Muscle of leg (tissue), 11 donors: ENCODE data around the gene SH2D5. TPM values are rescaled to one million over a fixed set of nuclear protein-coding genes. Genes with fewer than 3 reads are reported as not detected.
"Not testable (repeated sequence)": the region's sequence is repeated elsewhere in the genome, so short reads cannot be mapped to it uniquely, and the experiment has no call there.

Experiments
- DNase-seq: peaks from one replicate; pipeline ENCODE4 v3.0.0; 2013
- H3K27ac ChIP-seq: one replicate; pipeline ENCODE4 v1.5.1; 2013; ENCODE audit warnings: mild to moderate bottlenecking, low read length, control low read depth
- H3K27me3 ChIP-seq: one replicate; pipeline ENCODE4 v1.6.1; 2013; ENCODE audit warnings: low read length; ENCODE audit not compliant: control insufficient read depth, insufficient read depth
- H3K36me3 ChIP-seq: one replicate; pipeline ENCODE4 v1.6.1; 2013; ENCODE audit warnings: low read length; ENCODE audit not compliant: control insufficient read depth, insufficient read depth
- H3K4me1 ChIP-seq: one replicate; pipeline ENCODE4 v1.6.1; 2013; ENCODE audit warnings: low read length; ENCODE audit not compliant: control insufficient read depth, insufficient read depth
- H3K4me3 ChIP-seq: one replicate; pipeline ENCODE4 v1.5.1; 2013; ENCODE audit warnings: low read length, control low read depth
- H3K9me3 ChIP-seq: replicated peaks from 2 replicates; pipeline ENCODE4 v1.6.1; 2013; ENCODE audit warnings: low read depth, low read length; ENCODE audit not compliant: control insufficient read depth
- WGBS: methylation state at CpG from one replicate; pipeline ENCODE4 v1.1.5; 2013; ENCODE audit warnings: missing lambda C conversion rate; ENCODE audit not compliant: insufficient coverage; 5-methylcytosine and 5-hydroxymethylcytosine counted together
- polyA plus RNA-seq, 8 donors: library from polyadenylated mRNA; unstranded; fragments of 120-200 nt; gene quantifications; one replicate each; pipeline versions ENCODE4 v1.2.1 to v1.2.3, GENCODE V29; 2013; ENCODE audit warnings: inconsistent platforms in 1 of 8, low replicate concordance in 1 of 8; ENCODE audit not compliant: insufficient read length in 8 of 8, insufficient read depth in 1 of 8
- total RNA-seq: library from RNA; stranded (reverse); fragments of 120-200 nt; gene quantifications from one replicate; pipeline ENCODE4 v1.2.4, GENCODE V29; 2013

SH2D5 gene
- total and polyA plus RNA-seq, 9 donors: 0.13 to 0.54 (median 0.27) TPM

- Histone ChIP-seq H3K4me3 (no peak overlapping the region), H3K27ac (no peak overlapping the region), H3K36me3 (no peaks in the 10 kb centered on the region), H3K4me1 (peaks cover 19% of the 10 kb centered on the region), H3K9me3 (no peaks in the 10 kb centered on the region), H3K27me3 (no peaks in the 10 kb centered on the region)
- 90% methylated on average over 8 of the region's 9 CpGs for WGBS
- no peak for DNase-seq
Measured at GRCh38 chr1:20681999-20682398, 50.5 kb downstream of the SH2D5 start.

- Histone ChIP-seq H3K27me3 (no peaks in the 10 kb centered on the region), H3K27ac (no peak overlapping the region), H3K36me3 (no peaks in the 10 kb centered on the region), H3K4me1 (peaks cover 10% of the 10 kb centered on the region), H3K9me3 (no peaks in the 10 kb centered on the region), H3K4me3 (no peak overlapping the region)
- no peak for DNase-seq
- WGBS: 71% methylated on average over 1 of the region's 5 CpGs
Measured at GRCh38 chr1:20680269-20680668, 52.2 kb downstream of the SH2D5 start.

DNA sequence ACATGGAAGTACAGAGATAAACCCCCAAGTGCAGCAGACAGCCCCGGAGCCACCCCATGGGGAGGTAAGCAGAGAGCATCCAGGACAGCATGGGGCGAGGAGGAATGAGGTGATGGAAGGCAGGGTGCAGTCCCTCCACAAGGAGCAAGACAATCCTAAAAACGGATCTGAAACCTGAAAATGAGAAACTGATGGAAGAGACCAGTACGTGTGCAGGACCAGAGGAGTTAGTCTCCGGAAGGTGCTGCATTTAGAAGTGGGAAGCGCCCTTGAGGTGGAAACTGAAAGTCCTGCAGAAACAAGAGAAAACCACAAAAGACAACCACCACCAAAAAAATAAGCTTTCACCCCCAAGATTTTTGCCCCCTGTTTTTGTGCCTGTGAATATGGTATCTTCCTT is 53.9 kb downstream of the SH2D5 start:
- no peaks in the 10 kb centered on the region for H3K27me3 ChIP-seq
- no peaks in the 10 kb centered on the region for H3K9me3 ChIP-seq
- DNase-seq: no peak
- no peak overlapping the region for H3K27ac ChIP-seq
- no peaks in the 10 kb centered on the region for H3K36me3 ChIP-seq
- H3K4me1 ChIP-seq: peaks cover under 1% of the 10 kb centered on the region
- WGBS: 85% methylated on average over 3 of the region's 6 CpGs
- no peak overlapping the region for H3K4me3 ChIP-seq

DNA sequence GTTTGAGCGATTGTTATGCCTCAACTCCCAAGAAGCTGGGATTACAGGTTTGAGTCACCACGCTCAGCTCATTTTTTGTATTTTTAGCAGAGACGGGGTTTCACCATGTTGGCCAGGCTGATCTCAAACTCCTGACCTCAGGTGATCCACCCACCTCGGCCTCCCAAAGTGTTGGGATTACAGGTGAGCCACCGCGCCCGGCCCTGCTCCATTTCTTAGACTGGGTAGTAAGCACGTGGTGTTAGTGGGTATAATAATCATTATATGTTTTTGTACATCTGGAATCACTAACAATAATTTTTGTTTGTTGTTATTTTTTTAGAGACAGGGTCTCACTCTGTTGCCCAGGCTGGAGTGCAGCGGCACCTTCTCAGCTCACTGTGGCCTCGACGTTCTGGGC is 58.9 kb downstream of the SH2D5 start:
- H3K27ac ChIP-seq, H3K36me3 ChIP-seq, H3K9me3 ChIP-seq, H3K27me3 ChIP-seq, H3K4me1 ChIP-seq, H3K4me3 ChIP-seq, DNase-seq: not testable (repeated sequence)
- 91% methylated on average over 5 of the region's 11 CpGs for WGBS

DNA sequence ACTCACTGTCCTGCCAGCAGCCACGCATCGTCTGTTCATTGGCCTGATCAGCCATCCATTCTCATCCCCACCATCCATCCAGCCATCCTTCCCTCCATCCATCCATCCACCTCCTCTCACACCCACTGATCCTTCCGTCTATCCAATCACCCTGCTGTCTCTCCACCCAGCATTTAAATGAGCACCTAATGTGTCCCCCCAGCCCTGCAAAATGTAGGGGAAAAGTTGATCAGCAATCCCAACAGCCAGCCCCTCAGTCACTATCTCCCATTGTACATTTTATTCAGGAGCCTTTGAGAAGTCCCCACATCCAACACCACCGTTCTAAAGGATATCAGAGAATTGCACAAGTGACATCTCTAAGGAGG is 60.3 kb downstream of the SH2D5 start:
- no peaks in the 10 kb centered on the region for H3K36me3 ChIP-seq
- H3K4me3 ChIP-seq: no peak overlapping the region
- 90% methylated on average over 4 of the region's 4 CpGs for WGBS
- H3K9me3 ChIP-seq: no peaks in the 10 kb centered on the region
- no peak overlapping the region for H3K27ac ChIP-seq
- no peaks in the 10 kb centered on the region for H3K4me1 ChIP-seq
- DNase-seq: no peak
- H3K27me3 ChIP-seq: no peaks in the 10 kb centered on the region

- DNase-seq: no peak
- no peaks in the 10 kb centered on the region for H3K36me3 ChIP-seq
- H3K27me3 ChIP-seq: no peaks in the 10 kb centered on the region
- no peak overlapping the region for H3K27ac ChIP-seq
- H3K4me3 ChIP-seq: no peak overlapping the region
- no peaks in the 10 kb centered on the region for H3K9me3 ChIP-seq
- WGBS: 90% methylated on average over 5 of the region's 5 CpGs
- no peaks in the 10 kb centered on the region for H3K4me1 ChIP-seq
Measured at GRCh38 chr1:20670936-20671335, 61.6 kb downstream of the SH2D5 start.

Other genes with a start within 250 kb of the SH2D5 start
- 1.7 TPM for gene CAMK2N1, start 246.5 kb downstream of the SH2D5 start, total RNA-seq
- gene CAMK2N1, start 246.5 kb downstream of the SH2D5 start, polyA plus RNA-seq: 10 to 100 TPM in 3 of 8 donors, 1 to 10 TPM in 5; 7.4 to 12.6 (median 8.6) TPM
- gene MUL1, start 224.6 kb downstream of the SH2D5 start, total RNA-seq: 16.6 TPM
- gene MUL1, start 224.6 kb downstream of the SH2D5 start, polyA plus RNA-seq: 10 to 100 TPM; 18.6 to 24.4 (median 21.2) TPM
- gene FAM43B, start 180.1 kb downstream of the SH2D5 start, total RNA-seq: 1.1 TPM
- 1 to 10 TPM in 4 of 8 donors, under 1 TPM in 4; 0.48 to 2.3 (median 0.99) TPM for gene FAM43B, start 180.1 kb downstream of the SH2D5 start, polyA plus RNA-seq
- 0.13 TPM for gene CDA, start 143.6 kb downstream of the SH2D5 start, total RNA-seq
- 1 to 10 TPM in 1 of 8 donors, under 1 TPM in 7; 0.27 to 1.3 (median 0.56) TPM for gene CDA, start 143.6 kb downstream of the SH2D5 start, polyA plus RNA-seq
- 43.6 TPM for gene PINK1, start 99.2 kb downstream of the SH2D5 start, total RNA-seq
- gene PINK1, start 99.2 kb downstream of the SH2D5 start, polyA plus RNA-seq: 10 to 100 TPM; 35.5 to 47.5 (median 39.9) TPM
- 145 TPM for gene DDOST, start 71.3 kb downstream of the SH2D5 start, total RNA-seq
- 100 to 1,000 TPM; 114 to 169 (median 138) TPM for gene DDOST, start 71.3 kb downstream of the SH2D5 start, polyA plus RNA-seq
- 1.8 TPM for gene KIF17, start 14.7 kb downstream of the SH2D5 start, total RNA-seq
- gene KIF17, start 14.7 kb downstream of the SH2D5 start, polyA plus RNA-seq: 1 to 10 TPM; 1.9 to 4.3 (median 2.5) TPM
- 161 TPM for gene HP1BP3, start 54.6 kb upstream of the SH2D5 start, total RNA-seq
- gene HP1BP3, start 54.6 kb upstream of the SH2D5 start, polyA plus RNA-seq: 100 to 1,000 TPM; 147 to 216 (median 167) TPM